ENCODE results near the gene CYP27C1.
"Not testable (repeated sequence)": the region's sequence is repeated elsewhere in the genome, so short reads cannot be mapped to it uniquely, and the experiment has no call there.

Gene CYP27C1

DNA sequence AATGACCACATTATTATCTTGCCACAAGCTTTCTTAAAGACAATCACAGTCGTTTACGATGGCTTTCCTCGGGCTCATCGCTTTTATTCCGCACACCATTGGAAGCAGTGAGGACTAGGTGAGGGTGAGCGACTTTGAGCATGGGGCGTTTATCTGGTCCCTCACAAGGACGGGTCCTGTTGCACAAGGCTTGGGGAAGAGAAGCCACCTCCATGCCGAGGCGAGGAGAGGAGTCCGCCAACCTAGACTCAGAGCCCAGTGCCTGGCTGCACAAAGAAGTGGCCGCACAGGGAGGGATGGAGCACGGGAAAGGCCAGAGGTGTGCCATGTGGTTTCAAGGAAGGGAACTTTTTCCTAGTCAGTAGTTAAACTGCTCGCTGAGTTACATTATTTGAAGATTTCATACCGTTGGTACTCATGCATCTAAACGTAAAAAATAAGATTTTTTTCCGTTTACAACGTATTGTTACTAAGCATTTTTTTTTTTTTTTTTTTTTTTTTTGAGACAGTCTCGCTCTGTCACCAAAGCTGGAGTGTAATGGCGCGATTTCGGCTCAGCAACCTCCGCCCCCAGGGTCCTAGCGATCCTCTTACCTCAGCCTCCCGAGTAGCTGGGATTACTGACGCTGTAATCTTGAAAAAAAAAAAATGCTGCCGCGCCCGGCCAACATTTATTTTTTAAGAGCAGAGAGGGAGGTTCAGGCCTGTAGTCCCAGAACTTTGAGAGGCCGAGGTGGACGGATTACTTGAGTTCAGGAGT, 849 bp upstream of the CYP27C1 start:
- no peak for DNase-seq (ENCODE audit: low read depth)

DNA sequence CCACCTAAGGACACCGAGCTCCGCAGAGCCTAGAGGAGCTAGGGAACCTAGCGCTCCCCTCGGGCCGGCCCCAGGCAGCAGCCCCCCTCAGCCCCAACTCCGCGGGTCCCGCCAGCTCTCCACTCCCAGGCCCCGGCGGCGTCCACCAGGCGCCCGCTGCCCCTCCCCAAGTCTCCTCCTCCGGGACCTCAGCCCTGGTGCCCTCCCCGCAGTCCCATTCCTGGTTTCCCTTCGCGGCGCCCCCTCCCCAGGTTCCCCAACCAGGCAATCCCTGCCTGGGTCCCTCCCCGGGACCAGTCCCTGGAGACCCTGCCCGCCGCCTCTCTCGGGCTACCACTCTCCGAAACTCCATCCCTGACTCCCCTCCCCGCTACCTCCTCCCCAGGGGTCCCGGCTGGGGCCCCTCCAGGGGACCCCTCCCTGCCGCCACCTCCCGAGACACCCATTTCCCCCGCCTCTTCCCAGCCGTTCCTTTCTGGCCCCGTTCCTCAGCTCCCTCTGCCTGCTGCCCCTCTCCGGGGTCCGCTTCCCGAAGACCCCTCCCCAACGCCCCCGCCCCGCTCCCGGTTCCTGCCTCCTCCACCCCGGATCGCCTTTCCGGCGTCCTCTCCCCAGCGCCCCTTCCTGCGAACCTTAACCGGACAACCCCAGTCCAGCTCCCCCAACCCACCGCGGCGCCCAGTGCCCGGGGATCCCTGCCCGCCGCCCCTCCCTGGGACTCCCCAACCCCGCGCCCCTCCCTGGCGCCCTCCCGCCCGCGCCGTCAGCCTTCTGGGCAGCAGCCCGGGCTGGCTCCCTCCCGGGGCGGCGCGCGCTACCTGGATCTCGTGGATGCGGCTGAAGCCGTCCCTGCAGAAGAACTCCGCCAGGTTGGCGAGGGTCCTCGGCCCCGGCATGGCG, 678 bp downstream of the CYP27C1 start:
- DNase-seq (ENCODE audit: low read depth), result no peak

DNA sequence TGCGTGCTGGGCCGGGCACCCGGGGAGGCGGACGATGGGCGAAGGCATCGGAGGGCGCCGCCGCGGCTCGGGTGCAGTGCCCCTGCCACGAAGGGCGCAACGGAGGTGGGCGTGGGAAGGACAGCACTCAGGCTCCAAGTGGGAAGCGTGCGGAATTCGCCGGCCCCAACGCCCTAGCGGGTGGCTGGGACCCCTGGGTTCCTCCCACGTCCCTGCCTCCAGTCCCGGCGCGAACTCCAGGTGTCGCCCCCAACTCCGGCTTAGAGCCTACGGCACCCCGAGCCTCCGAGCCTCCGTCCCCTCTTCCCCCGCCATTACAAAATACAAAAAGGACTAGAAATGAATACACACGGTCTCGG, 1.3 kb downstream of the CYP27C1 start:
- no peak for DNase-seq (ENCODE audit: low read depth)

DNA sequence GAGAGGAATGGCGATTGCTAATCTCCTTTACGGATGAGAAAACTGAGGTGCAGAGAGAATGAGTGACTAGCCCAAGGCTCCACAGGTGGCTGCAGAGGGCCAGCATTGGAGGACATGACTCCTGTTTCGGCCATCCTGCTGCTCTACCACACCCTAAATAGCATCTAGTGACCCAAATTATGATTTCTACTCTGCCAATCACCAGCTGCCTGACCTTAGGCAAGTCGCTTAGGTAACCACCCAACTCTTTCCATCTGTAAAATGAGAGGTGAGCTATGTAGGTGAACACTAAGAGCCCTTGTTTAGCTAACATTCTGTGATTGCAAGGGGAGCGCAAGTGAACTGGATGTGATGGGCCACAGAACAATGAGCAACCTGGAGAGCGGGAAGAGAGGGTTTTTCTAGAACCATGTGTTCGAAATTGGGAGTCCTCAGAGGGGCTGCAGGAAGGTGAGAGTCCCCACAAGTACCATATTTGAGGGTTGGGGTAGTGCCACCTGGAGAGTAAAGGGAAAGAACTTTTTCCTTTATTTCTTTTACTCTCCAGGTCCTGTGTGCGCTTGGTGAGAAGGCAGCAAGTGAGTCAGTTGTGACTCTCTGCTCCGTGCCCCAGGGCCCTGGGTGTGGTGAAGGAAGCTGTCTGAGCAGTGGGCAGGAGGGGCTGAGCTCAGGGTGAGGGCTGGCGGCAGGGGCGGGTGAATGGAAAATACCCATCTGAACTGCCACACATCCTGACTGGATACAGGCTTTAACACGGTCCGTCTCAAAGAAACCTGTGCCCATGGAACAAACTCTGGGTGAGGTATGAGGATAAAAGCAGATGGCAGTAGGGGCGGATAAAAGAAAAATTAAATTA, 2.4 kb downstream of the CYP27C1 start:
- DNase-seq (ENCODE audit: low read depth), result no peak

DNA sequence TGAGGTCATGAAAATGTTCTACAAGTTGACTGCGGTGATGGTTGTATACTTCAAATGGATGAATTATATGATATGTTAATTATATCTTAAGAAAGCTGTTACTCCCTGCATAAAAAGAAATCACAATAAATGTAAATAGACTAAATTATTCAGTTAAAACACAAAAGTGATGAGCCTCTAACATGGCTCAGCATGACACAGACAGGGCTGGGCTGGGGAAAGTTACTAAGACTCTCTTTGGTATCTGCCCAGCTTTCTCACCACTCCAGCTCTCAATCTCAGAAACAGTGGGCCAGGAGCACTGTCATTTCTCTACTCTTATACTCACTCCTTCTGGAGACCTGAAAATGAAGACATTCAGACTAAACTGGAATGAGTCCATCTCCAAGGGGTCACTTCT, 3.5 kb downstream of the CYP27C1 start:
- no peak for DNase-seq (ENCODE audit: low read depth)

DNA sequence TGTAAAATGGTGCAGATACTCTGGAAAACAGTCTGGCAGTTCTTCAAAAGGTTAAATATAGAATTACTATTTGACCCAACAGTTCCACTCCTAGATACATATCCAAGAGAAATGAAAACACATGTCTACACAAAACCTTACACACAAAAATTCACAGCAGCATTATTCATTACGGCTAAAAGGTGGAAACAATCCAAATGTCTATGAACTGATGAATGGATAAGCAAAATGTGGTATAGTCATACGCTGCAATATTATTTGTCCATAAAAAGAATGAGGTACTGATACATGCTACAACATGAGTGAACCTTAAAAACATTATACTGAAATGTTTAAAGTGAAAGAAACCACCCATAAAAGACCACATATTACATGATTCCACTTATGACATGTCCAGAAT, 4.0 kb downstream of the CYP27C1 start:
- no peak for DNase-seq (ENCODE audit: low read depth)

DNA sequence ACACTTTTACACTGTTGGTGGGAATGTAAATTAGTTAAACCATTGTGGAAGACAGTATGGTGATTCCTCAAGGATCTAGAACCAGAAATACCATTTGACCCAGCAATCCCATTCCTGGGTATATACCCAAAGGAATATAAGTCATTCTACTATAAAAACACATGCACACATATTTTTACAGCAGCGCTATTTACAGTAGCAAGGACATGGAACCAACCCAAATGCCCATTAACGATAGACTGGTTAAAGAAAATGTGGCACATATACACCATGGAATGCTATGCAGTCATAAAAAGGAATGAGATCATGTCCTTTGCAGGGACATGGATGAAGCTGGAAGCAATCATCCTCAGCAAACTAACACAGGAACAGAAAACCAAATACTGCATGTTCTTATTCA, 5.9 kb downstream of the CYP27C1 start:
- not testable (repeated sequence) for DNase-seq (ENCODE audit: low read depth)

DNA sequence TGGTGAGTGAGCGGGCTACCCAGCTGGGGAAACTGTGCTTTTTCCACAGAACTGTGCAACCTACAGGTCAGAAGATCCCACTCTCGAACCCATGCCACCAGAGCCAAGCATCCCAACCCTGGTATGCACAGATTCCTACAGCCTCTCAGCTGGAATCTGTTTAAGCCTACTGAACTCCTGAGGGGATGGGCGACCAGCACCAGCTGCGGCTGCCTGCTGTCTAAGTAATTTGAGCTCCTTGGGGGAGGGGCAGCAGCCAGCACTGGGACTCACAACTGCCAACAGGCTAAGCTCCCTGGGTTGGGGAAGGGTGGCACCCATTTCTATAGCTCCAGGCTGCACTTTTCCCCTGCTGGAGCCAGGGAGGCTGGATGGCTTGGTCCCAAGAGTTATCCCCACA, 11.8 kb downstream of the CYP27C1 start:
- DNase-seq (ENCODE audit: low read depth), result peak; percentile 23

DNA sequence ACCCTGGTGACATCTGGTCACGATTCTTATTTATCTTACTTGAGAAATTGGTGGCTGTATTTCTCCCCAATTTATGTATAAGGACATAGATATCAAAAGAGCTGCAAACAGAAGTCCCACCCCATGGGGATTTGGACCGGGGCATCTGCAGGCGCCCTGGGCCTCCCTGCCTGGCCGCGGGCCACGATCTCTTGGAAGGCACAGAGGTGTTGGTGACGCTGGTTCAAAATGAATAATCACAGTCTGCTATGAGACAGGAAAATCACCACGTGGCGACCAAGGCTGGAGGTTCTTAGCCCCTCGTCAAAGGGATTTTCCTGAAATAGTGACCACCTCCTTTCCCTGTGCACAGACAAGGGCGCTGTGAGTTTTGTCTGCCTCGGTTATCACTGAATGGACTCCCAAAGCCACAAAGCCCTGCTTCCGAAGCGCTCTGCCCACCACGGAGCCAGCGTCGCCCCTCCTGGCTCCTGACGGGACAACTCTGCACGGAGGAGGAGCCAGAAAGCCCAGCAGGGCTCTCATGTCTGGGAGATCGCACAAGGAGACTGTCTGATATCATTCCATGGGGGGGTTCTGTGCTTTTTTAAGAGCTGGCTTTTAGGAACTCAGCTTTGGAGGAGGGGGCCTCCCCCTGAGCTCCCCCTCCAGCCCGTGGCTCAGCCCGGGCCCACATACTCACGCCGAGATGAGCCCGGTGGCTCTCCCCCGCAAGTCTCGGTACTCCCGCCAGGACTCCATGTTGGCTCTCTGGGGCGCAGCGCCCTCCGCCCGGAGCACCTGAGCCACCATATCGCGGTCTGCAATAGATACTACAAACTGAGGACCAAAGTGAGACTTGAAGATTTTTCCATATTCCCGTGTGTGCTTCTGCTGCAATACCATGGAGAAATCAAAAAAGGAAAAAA, 14.6 kb downstream of the CYP27C1 start:
- no peak for DNase-seq (ENCODE audit: low read depth)

DNA sequence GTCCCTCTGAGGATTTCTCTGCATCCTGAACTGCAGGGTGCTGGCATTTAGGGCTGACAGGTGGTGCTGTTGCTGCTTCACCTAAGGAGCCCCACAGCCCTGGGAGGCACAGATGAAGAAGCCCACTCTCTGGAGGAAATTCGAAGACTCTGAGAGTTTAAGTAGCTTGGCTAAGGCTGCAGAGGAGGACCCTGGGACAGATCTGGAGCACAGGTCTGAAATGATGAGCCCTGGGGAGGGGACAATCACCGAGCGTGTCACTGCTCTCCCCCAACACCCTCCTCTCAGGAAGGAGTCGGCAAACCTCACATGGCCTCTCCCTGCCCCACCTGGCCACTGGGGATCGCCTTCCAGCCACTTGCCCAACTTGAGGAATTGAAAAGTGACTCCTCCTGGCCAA, 18.6 kb downstream of the CYP27C1 start:
- DNase-seq (ENCODE audit: low read depth), result no peak

DNA sequence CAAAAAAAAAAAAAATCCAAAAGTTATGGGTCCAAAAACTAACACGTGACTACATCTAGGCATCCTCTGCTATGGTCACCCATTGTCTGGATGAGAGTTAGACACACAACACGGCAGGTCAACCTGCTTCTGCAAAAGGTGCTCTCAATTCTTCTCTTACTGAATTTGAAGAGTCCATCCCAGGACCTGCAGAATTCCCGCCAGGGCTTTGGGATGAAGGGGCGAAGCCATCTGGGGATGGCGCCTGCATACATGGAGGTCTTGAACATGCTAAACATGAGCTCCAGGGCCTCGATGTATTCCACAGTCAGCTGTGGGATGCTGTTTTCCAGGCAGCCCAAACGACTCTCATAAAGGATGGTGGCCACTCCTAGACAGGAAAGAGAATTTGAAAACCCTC, 19.1 kb downstream of the CYP27C1 start:
- DNase-seq (ENCODE audit: low read depth), result no peak

DNA sequence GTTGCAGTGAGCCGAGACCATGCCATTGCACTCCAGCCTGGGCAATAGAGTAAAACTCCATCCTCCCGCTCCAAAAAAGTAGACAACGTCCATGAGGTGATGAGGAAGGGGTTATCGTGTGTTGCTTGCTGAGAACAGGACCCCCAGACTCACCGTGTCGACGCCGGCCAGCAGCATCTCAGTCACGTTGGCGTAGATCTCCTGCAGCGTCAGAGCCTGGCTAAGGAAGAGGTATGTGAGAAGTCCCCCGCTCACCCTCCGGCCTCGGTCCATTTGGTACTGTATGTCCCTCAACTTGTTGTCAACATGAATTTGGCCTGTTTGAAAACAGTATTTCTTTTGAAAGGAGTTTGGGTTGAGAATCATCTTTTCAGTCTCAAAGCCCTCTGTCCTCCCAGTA, 20.9 kb downstream of the CYP27C1 start:
- no peak for DNase-seq (ENCODE audit: low read depth)

DNA sequence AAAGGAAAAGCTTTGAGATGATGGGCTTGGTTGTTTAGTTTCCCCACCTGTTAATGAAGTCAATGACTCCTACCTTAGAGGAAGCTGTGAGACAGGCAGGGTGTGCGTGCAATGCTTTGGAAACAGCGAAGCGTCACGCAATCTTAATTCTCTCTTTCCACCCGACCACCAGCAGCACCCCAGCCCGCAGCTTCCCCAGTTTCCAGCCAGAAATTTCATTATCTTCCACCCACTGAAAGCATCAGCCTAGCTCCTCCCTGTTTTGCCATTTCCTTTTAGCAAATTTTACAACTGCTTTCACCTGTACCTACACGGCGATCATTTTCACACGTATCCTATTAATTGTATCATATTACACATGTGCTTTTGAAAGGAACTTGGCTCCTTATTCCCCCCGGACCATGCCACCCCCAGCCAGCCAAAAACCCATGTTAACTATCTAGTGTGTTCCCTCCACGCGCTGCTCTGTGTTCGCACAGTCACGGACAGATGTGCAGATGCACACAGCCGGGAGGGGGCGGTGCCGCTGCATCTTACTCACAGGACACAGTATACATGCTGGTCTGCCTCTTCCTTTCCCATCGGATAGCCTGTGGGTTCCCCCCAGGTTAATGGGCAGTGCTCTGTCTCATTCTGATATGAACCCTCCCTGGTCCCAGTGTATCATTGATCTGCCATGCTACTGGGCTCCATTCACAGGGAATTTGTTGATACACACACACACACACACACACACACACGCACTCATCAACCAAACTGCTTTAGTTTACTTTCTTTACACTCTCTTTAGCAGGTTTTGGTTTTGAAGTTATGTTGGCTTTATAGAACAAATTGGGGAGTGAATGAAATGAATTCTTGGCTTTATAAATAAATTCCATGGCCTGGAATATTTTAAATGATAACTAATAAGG, 22.4 kb downstream of the CYP27C1 start:
- no peak for DNase-seq (ENCODE audit: low read depth)

DNA sequence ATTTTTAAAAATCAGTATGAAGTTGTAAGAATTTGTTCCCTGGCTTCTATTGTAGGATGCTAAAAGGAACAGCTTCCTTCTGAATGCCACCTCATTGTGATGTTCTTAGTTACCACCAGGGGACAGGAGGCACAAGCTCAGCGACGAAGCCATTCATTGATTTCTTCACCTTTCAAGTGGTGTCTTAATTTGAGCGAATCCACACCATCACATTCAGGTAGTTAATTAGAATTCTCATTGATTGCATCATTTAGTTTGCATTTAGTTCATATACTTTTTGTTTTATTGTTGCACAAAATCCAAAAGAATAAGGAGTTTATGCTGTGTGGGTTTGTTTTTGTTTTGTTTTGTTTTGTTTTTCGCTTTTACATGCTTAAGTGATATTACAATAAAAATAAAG, 23.1 kb downstream of the CYP27C1 start:
- DNase-seq (ENCODE audit: low read depth), result no peak

DNA sequence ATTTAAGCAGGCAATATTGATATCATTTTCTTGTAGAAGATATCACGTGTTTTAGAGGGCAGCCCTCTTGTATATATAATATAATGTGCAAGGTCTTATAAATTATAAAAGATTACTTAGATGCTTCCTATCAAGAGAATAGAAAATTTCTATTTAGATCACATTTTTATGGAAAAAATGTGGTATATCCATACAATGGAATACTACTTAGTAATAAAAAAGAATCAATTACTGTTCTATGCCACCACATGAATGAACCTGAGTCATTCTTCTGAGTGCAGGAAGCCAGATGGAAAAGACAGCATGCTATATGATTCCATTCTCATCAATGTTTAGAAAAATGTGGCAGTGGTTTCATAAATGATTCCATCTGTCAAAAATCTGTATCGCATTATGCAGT, 23.6 kb downstream of the CYP27C1 start:
- no peak for DNase-seq (ENCODE audit: low read depth)

DNA sequence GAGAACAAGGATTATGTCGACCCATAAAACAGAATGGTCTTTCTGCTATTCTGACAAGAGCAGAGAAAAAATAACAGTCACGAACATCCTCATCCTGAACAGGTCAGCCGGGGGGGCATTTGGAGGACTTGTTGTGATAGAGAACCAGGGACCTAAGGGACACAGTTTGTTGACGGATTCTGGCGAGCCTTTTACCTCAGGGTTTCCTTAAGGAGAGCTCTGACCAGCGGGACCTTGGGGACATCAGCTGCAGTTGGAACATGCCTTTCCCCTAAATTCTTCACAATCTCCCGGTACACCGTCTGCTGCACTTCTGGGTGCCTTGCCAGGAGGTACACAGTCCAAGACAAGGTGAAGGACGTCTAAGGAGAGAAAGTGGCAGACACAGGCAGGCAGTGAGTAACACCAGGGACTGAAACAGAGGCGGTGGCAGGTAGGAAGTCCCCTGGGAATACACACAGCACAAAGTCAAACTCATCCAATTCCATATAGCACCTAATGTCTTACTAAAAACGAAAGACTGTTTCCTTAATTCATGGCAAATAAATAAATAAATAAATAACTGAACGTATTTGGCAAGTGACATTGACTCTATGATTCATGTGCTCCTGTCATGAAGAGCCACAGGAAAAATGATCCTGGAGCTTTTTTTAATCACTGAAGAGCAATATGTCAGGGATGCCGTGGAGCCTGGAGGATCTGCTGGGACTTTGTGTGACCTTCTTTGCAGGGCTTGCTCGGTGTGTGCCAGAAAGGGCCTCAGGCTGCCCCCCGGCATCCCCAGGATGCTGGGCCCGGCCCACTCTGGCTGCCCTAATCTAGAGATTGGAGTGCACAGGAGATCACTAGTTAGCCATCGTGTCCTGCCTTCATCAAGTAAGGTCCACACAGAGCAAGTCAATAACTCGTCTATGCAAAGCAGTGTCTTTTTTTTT, 24.7 kb downstream of the CYP27C1 start:
- no peak for DNase-seq (ENCODE audit: low read depth)

DNA sequence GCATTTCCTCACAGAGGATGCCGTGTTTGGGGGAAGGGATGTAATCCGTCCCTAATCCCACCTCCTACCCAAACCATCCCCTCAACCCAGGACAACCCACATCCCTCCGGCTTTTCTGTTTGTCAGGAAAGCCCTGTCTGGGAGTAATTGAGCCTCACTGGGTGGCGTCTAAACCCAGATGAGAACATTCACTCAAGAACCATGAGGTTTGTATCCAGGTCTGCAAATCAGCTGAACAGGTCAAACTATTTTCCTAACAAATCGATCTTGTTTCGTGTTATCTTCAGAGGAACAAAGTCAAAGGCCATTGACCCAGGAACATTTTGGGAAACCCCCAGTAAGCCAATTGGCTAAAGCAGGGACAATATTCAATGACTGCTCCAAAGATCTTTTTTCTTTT, 25.7 kb downstream of the CYP27C1 start:
- no peak for DNase-seq (ENCODE audit: low read depth)

DNA sequence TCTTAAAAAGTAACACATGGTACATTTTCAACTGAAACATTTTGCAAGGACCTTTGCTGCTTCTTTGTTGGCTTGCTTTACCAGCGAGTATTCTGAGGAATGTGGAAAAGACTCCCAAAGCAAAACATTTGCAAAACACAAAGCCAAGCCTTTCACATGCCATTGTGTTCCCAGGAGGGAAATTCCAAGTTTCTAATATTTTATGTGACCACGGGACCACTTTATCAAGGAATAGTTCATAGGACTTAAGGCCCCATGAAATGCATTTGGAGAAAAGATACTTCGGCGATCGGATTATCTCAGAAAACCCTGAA, 26.2 kb downstream of the CYP27C1 start:
- DNase-seq (ENCODE audit: low read depth), result no peak

DNA sequence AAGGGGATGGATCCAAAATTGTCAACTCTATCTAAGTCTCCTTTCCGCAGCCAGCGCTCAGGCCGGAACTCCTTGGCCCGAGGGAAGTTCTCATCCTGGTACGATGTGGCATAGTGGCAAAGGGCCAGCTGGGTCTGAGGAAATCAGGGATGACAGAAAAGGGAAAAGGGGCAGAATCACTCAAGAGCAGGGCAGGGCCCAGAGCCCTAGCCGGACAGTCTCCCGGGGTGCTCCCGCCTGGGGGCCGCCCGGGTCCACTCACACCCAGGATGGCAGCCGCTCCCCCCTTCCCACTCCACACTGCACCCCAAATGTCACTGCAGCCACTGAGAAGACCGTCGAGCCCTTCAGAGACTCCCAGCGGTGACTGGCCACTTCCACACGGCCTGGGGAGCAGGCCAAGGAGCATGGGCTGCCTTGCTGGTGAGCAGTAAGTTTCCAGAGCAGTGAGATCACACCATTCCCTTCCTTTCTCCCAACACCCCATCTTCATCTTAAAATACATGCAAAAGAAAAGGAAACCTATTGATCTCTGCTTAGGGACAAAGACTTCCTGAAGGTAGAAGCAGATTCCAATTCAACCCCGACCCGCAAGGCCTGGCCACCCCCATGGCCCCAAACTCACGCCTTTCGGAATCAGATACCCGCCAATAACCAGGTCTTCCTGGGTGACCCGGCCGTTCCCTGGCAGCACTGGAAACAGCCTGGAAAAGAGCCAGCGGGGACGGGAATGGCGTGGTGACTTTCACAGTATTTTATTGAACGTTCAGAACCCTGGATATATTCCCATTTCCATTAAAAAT, 26.7 kb downstream of the CYP27C1 start:
- DNase-seq (ENCODE audit: low read depth), result no peak

All from fibroblast of the conjunctiva (primary cell).